ENCODE results near the gene GPR160. TPM values are rescaled to one million over a fixed set of nuclear protein-coding genes. Genes with fewer than 3 reads are reported as not detected.

The GPR160 gene
- total RNA-seq, 6 donors from 2014 or later = 11.5 to 49.7 (median 34.1) TPM

DNA sequence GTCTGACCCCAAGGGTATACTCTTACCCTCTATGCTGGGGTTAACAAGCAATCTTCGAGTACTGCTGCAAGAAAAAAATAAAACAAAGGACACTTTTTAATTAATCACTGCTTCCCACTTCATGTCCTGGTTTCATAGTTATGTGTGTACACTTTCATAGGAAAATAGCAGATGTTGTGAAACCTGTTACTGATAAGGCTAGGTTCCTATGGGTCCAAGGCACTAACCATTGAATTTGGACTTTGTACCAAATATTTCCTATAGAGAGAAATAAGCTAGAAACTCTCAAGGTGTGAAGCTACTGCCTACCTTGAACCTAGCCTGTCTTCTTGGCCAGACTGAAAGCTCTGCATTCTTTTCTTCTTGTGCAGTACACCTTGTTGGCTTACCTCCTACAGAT lies 14.6 kb upstream of the GPR160 start:
- no peak overlapping the region for H3K27ac ChIP-seq
- peaks cover 0 to 5% (median 0%) of the 10 kb centered on the region in 4 donors for H3K4me1 ChIP-seq
- no peaks in the 10 kb centered on the region for H3K9me3 ChIP-seq
- no peaks in the 10 kb centered on the region for H3K36me3 ChIP-seq
- ATAC-seq (ENCODE audit: low FRiP score in 2 of 2) = no peak
- H3K27me3 ChIP-seq = no peaks in the 10 kb centered on the region
- TF ChIP-seq POLR2A (IDR thresholded peaks at IDR 0.05) (no peak), POLR2AphosphoS5 (IDR thresholded peaks at IDR 0.05) (no peak), EP300 (IDR thresholded peaks at IDR 0.05) (no peak)
- TF ChIP-seq, protein P1, sequence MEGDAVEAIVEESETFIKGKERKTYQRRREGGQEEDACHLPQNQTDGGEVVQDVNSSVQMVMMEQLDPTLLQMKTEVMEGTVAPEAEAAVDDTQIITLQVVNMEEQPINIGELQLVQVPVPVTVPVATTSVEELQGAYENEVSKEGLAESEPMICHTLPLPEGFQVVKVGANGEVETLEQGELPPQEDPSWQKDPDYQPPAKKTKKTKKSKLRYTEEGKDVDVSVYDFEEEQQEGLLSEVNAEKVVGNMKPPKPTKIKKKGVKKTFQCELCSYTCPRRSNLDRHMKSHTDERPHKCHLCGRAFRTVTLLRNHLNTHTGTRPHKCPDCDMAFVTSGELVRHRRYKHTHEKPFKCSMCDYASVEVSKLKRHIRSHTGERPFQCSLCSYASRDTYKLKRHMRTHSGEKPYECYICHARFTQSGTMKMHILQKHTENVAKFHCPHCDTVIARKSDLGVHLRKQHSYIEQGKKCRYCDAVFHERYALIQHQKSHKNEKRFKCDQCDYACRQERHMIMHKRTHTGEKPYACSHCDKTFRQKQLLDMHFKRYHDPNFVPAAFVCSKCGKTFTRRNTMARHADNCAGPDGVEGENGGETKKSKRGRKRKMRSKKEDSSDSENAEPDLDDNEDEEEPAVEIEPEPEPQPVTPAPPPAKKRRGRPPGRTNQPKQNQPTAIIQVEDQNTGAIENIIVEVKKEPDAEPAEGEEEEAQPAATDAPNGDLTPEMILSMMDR (IDR thresholded peaks at IDR 0.05) = no peak
- DNase-seq = no peak
- H3K4me3 ChIP-seq = no peak overlapping the region
- 57 to 73% methylated on average over 1 of the region's 1 CpG for WGBS, 2 donors

DNA sequence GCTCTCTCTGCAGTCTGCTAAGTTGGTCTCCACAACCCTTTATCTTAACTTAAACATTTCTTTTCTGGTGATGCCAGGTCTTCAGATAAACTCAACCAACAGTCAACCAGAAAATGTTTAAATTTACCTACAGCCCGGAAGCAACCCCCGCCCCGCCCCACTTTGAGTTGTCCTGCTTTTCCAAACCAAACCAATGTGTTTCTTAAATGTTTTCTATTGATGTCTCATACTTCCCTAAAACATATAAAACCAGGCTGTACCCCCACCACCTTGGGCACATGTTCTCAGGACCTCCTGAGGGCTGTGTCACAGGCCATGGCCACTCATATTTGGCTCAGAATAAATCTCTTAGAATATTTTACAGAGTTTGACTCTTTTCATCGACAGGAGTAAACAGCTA lies 13.2 kb upstream of the GPR160 start:
- no peak for ATAC-seq (ENCODE audit: low FRiP score in 2 of 2)
- peak overlapping the region in 1 of 4 donors; percentile 75 for H3K27ac ChIP-seq

DNA sequence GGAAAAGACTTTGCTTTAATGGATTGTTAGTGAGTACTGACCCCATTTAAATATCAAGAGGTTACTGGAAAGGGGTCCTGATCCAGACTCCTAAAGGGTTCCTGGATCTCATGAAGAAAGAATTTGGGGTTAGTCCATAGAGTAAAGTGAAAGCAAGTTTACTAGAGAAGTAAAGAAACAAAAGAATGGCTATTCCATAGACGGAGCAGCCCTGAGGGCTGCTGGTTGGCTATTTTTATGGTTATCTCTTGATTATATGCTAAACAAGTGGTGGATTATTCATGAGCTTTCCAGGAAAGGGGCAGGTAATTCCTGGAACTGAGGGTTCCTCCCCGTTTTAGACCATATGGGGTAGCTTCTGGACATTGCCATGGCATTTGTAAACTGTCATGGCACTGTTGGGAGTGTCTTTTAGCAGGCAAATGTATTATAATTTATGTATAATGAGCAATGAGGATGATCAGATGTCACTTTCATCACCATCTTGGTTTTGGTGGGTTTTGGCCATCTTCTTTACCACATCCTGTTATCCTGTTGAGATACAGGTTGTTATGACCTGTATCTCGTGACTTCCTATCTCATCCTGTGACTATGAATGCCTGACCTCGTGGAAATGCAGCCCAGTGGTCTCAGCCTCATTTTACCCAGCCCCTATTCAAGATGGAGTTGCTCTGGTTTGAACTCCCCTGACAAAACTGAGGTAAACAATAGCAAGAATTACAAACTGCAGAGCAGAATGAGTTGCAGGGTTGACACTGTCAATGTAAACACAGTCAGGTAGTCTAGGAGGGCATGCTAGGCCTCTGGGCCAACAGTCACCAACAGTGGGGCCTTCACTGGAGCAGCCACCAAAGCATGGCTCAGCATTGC lies 10.3 kb upstream of the GPR160 start:
- H3K9me3 ChIP-seq = no peaks in the 10 kb centered on the region
- WGBS, 2 donors = 68 to 83% methylated on average over 4 of the region's 4 CpGs

More for the DNA sequence above, 13.2 kb upstream of the GPR160 start:
- TF ChIP-seq POLR2A (IDR thresholded peaks at IDR 0.05) (no peak), EP300 (IDR thresholded peaks at IDR 0.05) (no peak), POLR2AphosphoS5 (IDR thresholded peaks at IDR 0.05) (no peak)
- TF ChIP-seq, protein P1 (IDR thresholded peaks at IDR 0.05) = no peak
- H3K36me3 ChIP-seq = no peaks in the 10 kb centered on the region
- WGBS, 2 donors = 75 to 89% methylated on average over 4 of the region's 4 CpGs
- no peak for DNase-seq
- no peaks in the 10 kb centered on the region for H3K27me3 ChIP-seq
- H3K4me3 ChIP-seq = no peak overlapping the region
- H3K9me3 ChIP-seq = no peaks in the 10 kb centered on the region
- H3K4me1 ChIP-seq = peaks cover 0 to 5% (median 0%) of the 10 kb centered on the region in 4 donors

DNA sequence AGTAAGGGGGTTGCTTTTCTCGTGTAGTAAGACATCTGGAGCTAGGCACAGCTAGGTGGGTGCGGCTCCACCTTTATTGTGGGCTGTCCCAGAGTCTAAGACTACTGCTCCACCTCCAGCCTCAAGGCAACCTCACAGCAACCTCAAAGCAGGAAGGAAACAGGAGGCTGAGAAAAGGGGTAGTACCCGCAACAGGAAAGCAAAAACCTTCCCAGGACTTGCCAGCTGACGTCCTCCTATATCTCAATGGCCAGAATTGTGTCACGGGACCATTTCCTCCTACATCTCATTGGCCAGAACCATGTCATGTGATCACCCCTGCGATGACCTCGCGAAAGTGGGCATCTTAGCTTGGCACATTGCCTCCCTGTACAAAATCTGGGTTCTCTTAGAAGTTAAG lies 4.3 kb upstream of the GPR160 start:
- TF ChIP-seq POLR2AphosphoS5 (IDR thresholded peaks at IDR 0.05) = peak in 1 of 2 donors; percentile 11
- no peak for TF ChIP-seq EP300 (IDR thresholded peaks at IDR 0.05)
- H3K27ac ChIP-seq = no peak overlapping the region
- DNase-seq (peak in 1 of 2 donors; percentile 33), ATAC-seq (ENCODE audit: low FRiP score in 2 of 2) (no peak)
- H3K4me3 ChIP-seq = no peak overlapping the region
- H3K4me1 ChIP-seq = peaks cover 3 to 12% (median 9%) of the 10 kb centered on the region in 4 donors
- WGBS, 2 donors = 62 to 73% methylated on average over 8 of the region's 8 CpGs
- no peaks in the 10 kb centered on the region for H3K9me3 ChIP-seq
- no peaks in the 10 kb centered on the region for H3K27me3 ChIP-seq
- no peaks in the 10 kb centered on the region for H3K36me3 ChIP-seq

More for the DNA sequence above, 10.3 kb upstream of the GPR160 start:
- H3K36me3 ChIP-seq = no peaks in the 10 kb centered on the region
- H3K4me1 ChIP-seq = peaks cover 0 to 5% (median 0%) of the 10 kb centered on the region in 4 donors
- no peak for DNase-seq
- H3K4me3 ChIP-seq = no peak overlapping the region
- H3K27ac ChIP-seq = no peak overlapping the region
- TF ChIP-seq POLR2A (IDR thresholded peaks at IDR 0.05) (no peak), POLR2AphosphoS5 (IDR thresholded peaks at IDR 0.05) (no peak), EP300 (IDR thresholded peaks at IDR 0.05) (no peak)
- TF ChIP-seq, protein P1 (IDR thresholded peaks at IDR 0.05) = no peak
- H3K27me3 ChIP-seq = no peaks in the 10 kb centered on the region
- ATAC-seq (ENCODE audit: low FRiP score in 2 of 2) = no peak

DNA sequence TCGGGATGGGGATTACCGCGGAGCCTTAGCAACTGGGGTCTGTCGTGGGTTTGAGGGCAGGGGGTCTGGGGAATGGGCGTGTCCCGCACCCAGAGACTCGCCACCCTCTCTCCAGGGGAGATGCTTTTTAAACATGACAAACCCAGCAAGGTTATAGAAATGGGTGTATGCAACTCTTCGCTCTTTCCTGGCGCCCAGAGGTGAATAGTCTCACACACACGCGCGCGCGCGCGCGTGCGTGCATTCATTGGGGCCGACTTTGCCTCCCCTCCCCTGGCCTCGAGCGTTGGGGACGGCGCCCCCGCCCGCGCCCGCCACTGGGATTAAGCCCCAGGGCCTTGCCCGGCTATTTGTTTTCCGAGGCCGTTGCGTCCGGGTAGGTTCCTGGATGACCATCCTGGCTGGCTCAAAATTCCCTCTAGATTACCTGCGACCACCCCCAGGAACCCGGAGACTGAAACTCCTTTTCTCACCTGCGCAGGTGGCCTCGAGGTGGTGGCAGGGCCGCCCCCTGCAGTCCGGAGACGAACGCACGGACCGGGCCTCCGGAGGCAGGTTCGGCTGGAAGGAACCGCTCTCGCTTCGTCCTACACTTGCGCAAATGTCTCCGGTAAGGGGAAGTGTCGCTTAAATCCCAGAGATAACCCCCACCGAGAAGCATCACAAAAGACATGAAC lies 777 bp downstream of the GPR160 start:
- Histone ChIP-seq H3K4me1 (peaks cover 3 to 29% (median 12%) of the 10 kb centered on the region in 4 donors), H3K4me3 (peak overlapping the region; percentile 55 to 91 (median 84)), H3K36me3 (no peaks in the 10 kb centered on the region), H3K9me3 (no peaks in the 10 kb centered on the region), H3K27me3 (no peaks in the 10 kb centered on the region), H3K27ac (peak overlapping the region; percentile 66 to 88 (median 77))
- DNase-seq (peak; percentile 79 to 91), ATAC-seq (ENCODE audit: low FRiP score in 2 of 2) (peak; percentile 44 to 50)
- 5 to 21% methylated on average over 16 to 51 of the region's 51 CpGs for WGBS, 2 donors
- no peak for TF ChIP-seq EP300 (IDR thresholded peaks at IDR 0.05)
- TF ChIP-seq POLR2AphosphoS5 (IDR thresholded peaks at IDR 0.05) = peak in 1 of 2 donors; percentile 9
- TF ChIP-seq, protein P1 (IDR thresholded peaks at IDR 0.05) = peak in 4 of 6 experiments; percentile 8 to 35 (median 27)
- peak in 1 of 4 donors; percentile 9 for TF ChIP-seq POLR2A (IDR thresholded peaks at IDR 0.05)
